ENCODE data around the gene ACR. TPM values are rescaled to one million over a fixed set of nuclear protein-coding genes. Genes with fewer than 3 reads are reported as not detected.

ACR gene
- total and polyA plus RNA-seq, 2 of the 4 experiments (the other 2 are of a cell fraction): not detected

DNA sequence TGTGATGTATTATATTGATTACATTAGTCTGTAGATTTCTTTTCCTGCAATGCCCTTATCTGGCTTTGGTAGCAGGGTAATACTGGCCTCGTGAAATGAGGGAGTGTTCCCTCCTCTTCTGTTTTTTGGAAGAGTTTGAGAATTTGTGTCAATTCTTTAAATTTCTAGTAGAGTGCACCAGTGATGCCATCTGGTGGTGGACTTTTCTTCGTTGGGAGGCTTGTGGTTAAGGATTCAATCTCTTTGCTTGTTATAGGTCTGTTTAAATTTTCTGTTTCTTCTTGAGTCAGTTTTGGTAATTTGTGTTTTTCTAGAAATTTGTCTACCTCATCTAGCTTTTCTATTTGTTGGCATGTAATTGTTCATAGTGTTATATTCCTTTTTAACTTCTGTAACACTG is 46.5 kb upstream of the ACR start:
- Histone ChIP-seq H3K4me3 (ENCODE audit: insufficient read depth, low read depth, low read length) (no peak overlapping the region), H4K91ac (ENCODE audit: insufficient read depth, low read depth, low read length) (no peak overlapping the region), H2AK9ac (replicated peaks; ENCODE audit: low read depth, low read length, poor library complexity) (no peak overlapping the region), H3K18ac (ENCODE audit: low read depth, low read length) (no peak overlapping the region), H4K5ac (ENCODE audit: low read depth, low read length) (no peak overlapping the region), H2BK120ac (ENCODE audit: low read depth, low read length) (no peak overlapping the region), H3K14ac (replicated peaks; ENCODE audit: low read depth, low read length) (no peak overlapping the region), H3K27ac (ENCODE audit: insufficient read depth, low read length) (no peak overlapping the region), H3K27me3 (ENCODE audit: control insufficient read depth, insufficient read depth, low read length) (peaks cover 16% of the 10 kb centered on the region), H3K56ac (ENCODE audit: extremely low read depth, insufficient read depth, low read length) (no peak overlapping the region), H3K36me3 (ENCODE audit: control insufficient read depth, insufficient read depth, low read length) (no peaks in the 10 kb centered on the region), H3K79me1 (ENCODE audit: low read depth in 1 of 2, low read length in 2 of 2) (no peaks in the 10 kb centered on the region), H3K9me1 (ENCODE audit: insufficient read depth, low read length) (no peaks in the 10 kb centered on the region), H3K4me2 (ENCODE audit: low read depth, low read length) (no peak overlapping the region), H3K23ac (ENCODE audit: low read depth, low read length) (no peak overlapping the region), H2BK5ac (ENCODE audit: low read depth, low read length, poor library complexity, severe bottlenecking) (no peak overlapping the region), H4K8ac (ENCODE audit: low read depth in 2 of 2, low read length in 2 of 2) (no peak overlapping the region), H2AFZ (replicated peaks; ENCODE audit: low read length, poor library complexity) (no peak overlapping the region), H3K4me1 (ENCODE audit: control insufficient read depth, insufficient read depth, low read length) (no peaks in the 10 kb centered on the region), H3K4ac (ENCODE audit: low read depth, low read length) (no peak overlapping the region), H2BK15ac (ENCODE audit: low read depth, low read length) (no peak overlapping the region), H2AK5ac (ENCODE audit: low read depth, low read length) (no peak overlapping the region), H3K9me3 (ENCODE audit: control insufficient read depth, insufficient read depth, low read length) (no peaks in the 10 kb centered on the region), H3K9ac (ENCODE audit: low read depth, low read length) (no peak overlapping the region), H4K20me1 (ENCODE audit: insufficient read depth, low read length) (no peaks in the 10 kb centered on the region), H2BK20ac (ENCODE audit: low read depth, low read length) (no peak overlapping the region)
- DNase-seq (peak; percentile 44), ATAC-seq (ENCODE audit: low read depth) (peak; percentile 59)
- no TSS peak for BruUV-seq (replicated peaks)
- POLR2A ChIA-PET (ENCODE audit: unreplicated experiment): no interaction called here
- TF ChIP-seq CEBPB (IDR thresholded peaks at IDR 0.05; ENCODE audit: low read depth, low read length): no peak
- TF ChIP-seq MXI1 (IDR thresholded peaks at IDR 0.05; ENCODE audit: borderline replicate concordance, low read depth, low read length): no peak
- no peak for TF ChIP-seq BHLHE40 (IDR thresholded peaks at IDR 0.05; ENCODE audit: low read depth, low read length)
- no peak for TF ChIP-seq RFX5 (IDR thresholded peaks at IDR 0.05; ENCODE audit: low read depth, low read length)
- TF ChIP-seq RAD21 (IDR thresholded peaks at IDR 0.05; ENCODE audit: low read length): peak; percentile 56
- TF ChIP-seq RCOR1 (IDR thresholded peaks at IDR 0.05; ENCODE audit: insufficient replicate concordance, low read length): no peak
- TF ChIP-seq, protein P1, sequence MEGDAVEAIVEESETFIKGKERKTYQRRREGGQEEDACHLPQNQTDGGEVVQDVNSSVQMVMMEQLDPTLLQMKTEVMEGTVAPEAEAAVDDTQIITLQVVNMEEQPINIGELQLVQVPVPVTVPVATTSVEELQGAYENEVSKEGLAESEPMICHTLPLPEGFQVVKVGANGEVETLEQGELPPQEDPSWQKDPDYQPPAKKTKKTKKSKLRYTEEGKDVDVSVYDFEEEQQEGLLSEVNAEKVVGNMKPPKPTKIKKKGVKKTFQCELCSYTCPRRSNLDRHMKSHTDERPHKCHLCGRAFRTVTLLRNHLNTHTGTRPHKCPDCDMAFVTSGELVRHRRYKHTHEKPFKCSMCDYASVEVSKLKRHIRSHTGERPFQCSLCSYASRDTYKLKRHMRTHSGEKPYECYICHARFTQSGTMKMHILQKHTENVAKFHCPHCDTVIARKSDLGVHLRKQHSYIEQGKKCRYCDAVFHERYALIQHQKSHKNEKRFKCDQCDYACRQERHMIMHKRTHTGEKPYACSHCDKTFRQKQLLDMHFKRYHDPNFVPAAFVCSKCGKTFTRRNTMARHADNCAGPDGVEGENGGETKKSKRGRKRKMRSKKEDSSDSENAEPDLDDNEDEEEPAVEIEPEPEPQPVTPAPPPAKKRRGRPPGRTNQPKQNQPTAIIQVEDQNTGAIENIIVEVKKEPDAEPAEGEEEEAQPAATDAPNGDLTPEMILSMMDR (conservative IDR thresholded peaks at IDR 0.05; ENCODE audit: low read depth, low read length): peak; percentile 60
- TF ChIP-seq MAZ (IDR thresholded peaks at IDR 0.05; ENCODE audit: borderline replicate concordance, low read depth, low read length): no peak
- TF ChIP-seq, protein P2, sequence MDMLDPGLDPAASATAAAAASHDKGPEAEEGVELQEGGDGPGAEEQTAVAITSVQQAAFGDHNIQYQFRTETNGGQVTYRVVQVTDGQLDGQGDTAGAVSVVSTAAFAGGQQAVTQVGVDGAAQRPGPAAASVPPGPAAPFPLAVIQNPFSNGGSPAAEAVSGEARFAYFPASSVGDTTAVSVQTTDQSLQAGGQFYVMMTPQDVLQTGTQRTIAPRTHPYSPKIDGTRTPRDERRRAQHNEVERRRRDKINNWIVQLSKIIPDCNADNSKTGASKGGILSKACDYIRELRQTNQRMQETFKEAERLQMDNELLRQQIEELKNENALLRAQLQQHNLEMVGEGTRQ (IDR thresholded peaks at IDR 0.05; ENCODE audit: low read depth, low read length): no peak
- TF ChIP-seq SMC3 (IDR thresholded peaks at IDR 0.05; ENCODE audit: low read depth, low read length): peak; percentile 69
- TF ChIP-seq POLR2A (IDR thresholded peaks at IDR 0.05; ENCODE audit: low read depth, low read length): no peak
- TF ChIP-seq, protein P3, sequence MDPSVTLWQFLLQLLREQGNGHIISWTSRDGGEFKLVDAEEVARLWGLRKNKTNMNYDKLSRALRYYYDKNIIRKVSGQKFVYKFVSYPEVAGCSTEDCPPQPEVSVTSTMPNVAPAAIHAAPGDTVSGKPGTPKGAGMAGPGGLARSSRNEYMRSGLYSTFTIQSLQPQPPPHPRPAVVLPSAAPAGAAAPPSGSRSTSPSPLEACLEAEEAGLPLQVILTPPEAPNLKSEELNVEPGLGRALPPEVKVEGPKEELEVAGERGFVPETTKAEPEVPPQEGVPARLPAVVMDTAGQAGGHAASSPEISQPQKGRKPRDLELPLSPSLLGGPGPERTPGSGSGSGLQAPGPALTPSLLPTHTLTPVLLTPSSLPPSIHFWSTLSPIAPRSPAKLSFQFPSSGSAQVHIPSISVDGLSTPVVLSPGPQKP (IDR thresholded peaks at IDR 0.05; ENCODE audit: borderline replicate concordance, low read depth, low read length): no peak
- no peak for TF ChIP-seq FOS (IDR thresholded peaks at IDR 0.05; ENCODE audit: low read depth, low read length)
- TF ChIP-seq MAFK (IDR thresholded peaks at IDR 0.05; ENCODE audit: low read depth, low read length): no peak
- TF ChIP-seq CHD1 (IDR thresholded peaks at IDR 0.05; ENCODE audit: low read depth, low read length): no peak
- no peak for TF ChIP-seq NFE2L2 (IDR thresholded peaks at IDR 0.05; ENCODE audit: low read depth, low read length)
- intact Hi-C loops (cut with micrococcal nuclease): loop anchor here (5.0 kb wide), 1 partner anchor 69 kb away; no protein-coding TSS in a partner anchor
- in situ Hi-C loops (cut with MboI; ENCODE audit: low sequenced_read_pairs): no loop called here
- no CpG with 5 or more reads among the region's 2 CpGs for WGBS, 2 experiments (ENCODE audit: extremely low coverage in 2 of 2, insufficient read length in 1 of 2)
- dilution Hi-C loops (cut with HindIII; ENCODE audit: low sequenced_read_pairs, unreplicated experiment): no loop called here
- CTCF ChIA-PET: interaction anchor here (1.0 kb wide), 1 partner anchor 18 kb away, joined by 3 read pairs; no protein-coding TSS in a partner anchor

All from IMR-90 (cell line).